ENCODE measurements around the gene SLC25A5.

Gene SLC25A5

DNA sequence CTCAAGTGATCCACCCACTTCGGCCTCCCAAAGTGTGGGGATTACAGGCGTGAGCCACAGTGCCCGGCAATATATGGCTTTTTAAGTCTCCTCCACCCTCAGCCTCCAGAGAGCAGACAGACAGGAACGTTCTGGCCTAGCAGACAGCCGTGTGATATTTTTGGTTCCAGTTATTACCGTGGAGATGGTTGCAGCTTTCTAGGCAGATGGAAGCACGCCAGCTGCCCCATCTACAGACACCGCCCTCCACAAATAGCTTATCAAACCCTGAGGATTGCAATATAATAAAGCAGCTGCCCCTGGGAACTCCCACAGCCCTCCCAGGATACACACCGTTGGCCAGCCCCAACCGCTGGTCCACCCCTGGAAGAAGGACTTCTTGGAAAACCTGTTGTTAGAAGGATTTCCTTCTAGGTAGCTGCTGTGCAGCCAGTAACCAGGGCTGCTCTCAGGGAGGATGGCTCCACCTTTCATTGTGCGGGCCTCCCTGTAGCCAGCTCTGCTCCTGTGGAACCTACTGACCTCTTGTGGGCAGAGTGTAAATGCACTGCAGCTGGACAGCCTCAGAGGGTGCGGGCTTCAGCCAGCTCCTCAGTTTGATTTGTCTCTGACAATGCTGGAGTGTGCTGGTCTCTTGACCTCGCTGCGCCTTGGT, 44.0 kb downstream of the SLC25A5 start:
- peak; percentile 16 for DNase-seq

DNA sequence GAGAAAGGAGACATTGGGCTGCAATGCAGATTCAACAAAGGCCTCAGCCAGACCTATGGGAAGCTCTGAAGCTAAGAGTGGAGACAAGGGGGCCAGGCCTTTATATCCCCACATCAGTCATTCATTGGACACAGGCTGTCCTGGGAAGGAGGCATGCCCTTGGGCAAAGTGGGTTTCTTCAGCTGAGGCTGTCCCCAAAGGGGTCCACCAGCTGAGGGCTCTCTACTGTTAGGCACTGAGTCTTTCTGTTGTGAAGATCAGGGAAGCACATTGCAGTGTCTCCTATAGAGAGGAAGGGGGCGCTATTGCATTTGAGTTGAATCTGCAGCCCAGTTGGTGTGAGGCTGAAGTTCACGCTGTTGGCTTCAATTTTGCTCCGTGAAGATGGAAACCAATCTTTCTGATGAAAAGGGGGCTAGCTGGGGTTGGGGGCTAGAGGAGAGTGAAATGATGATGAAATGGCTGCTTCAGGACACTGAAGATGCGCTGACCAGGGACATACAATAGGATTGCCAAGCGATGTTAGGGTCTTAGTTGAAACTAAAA, 48.0 kb downstream of the SLC25A5 start:
- DNase-seq = peak; percentile 72

DNA sequence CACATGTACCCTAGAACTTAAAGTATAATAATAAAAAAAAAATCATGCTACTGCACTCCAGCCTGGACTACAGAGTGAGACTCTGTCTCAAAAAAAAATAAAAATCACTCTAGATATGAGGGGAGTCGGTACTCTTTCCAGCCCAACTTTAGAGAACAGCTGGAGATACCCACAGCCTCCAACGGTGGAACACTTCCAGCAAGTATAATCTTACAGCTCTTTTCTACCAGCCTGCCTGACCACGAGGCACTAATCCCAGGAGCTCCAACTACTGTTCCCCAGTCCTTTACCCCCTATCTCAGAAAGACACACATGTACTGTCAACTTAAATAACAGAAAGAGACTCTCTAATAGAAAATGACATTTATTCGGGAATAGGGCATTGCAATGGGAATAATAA, 50.1 kb downstream of the SLC25A5 start:
- no peak for DNase-seq
